CD4-positive, alpha-beta T cell treated with Interleukin-6 for 4 hours (primary cell): ENCODE results near the gene KRTAP11-1.

Source experiments
- DNase-seq: peaks from one replicate; pipeline ENCODE4 v3.0.0-alpha.2; 2020; ENCODE audit warnings: mixed read lengths

KRTAP11-1 gene, protein sequence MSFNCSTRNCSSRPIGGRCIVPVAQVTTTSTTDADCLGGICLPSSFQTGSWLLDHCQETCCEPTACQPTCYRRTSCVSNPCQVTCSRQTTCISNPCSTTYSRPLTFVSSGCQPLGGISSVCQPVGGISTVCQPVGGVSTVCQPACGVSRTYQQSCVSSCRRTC

GRCh38 chr21:30881480-30881879 lies at the start of gene KRTAP11-1:
TSS of gene KRTAP11-1 (minus strand) at chr21:30881580. CDS start at chr21:30881524, 56 bp downstream.
- no peak for DNase-seq

- no peak for DNase-seq
These were observed 42.8 kb upstream of the KRTAP11-1 start for GRCh38 chr21:30924146-30924700.

DNA sequence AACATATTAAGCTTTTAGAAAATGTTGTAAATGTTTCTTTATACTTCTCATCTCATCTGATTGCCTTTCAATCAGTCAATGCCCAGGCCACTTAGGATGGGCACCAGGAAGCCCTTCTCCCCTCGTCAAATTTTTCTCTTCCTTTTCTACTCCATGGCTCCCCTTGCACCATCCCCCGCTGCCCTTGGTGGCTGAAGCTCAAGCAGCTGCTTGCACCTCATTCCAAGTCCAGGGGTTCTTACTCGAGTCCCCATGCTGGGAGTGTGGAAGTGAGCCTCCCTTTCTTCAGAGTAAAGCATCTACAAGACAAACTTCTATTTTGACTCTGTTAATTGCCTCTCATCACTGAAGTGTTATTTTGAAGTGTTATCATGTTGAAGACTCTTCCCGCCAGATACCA lies 39.7 kb upstream of the KRTAP11-1 start:
- DNase-seq: no peak

- DNase-seq: no peak
These were observed 36.2 kb upstream of the KRTAP11-1 start for GRCh38 chr21:30917557-30917956.

- DNase-seq: no peak
These were observed 19.5 kb upstream of the KRTAP11-1 start for GRCh38 chr21:30900881-30901280.

- no peak for DNase-seq
These were observed 1.7 kb upstream of the KRTAP11-1 start for GRCh38 chr21:30882866-30883597.

- DNase-seq: no peak
These were observed 466 bp downstream of the KRTAP11-1 start for GRCh38 chr21:30880914-30881313.

DNA sequence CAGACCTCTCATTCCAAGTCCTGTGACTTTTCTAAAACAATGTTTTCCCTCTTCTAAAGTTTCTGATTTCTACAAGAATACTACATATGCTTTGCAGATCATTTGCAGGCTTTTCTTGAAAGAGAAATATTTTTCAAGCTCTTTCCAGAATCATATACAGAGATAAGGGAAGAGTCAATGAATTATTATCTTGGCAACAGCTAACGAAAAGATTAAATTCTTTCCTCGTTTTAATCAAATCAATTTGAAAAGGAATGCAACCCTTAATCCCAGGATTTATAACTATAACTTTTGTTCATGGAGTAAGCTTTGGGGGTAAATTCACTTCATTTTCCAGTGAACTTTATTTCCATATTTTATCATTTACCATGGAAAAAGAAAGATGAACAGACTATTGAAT lies 6.9 kb downstream of the KRTAP11-1 start:
- no peak for DNase-seq

- no peak for DNase-seq
These were observed 33.5 kb downstream of the KRTAP11-1 start for GRCh38 chr21:30847627-30848500.

- no peak for DNase-seq
These were observed 38.4 kb downstream of the KRTAP11-1 start for GRCh38 chr21:30842990-30843389.

DNA sequence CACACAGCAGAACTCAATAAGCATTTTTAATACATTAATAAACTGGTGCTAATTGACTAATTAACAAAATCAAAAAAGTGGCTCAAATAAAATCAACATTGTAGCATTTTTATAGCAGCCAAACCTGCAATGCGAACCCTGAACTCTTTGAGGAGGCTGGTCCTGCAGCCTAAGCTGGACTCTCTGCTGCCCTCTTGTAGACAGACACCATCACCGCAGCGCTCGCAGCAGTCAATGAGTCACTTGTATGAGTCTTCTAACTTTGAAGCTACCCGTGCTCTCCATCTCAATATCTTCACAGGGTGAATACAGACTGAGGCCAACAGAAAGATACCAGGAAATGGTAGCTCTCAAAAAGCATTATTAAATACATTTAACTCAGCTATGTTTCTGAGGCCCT lies 42.1 kb downstream of the KRTAP11-1 start:
- peak; percentile 3 for DNase-seq

- DNase-seq: no peak
These were observed 42.8 kb downstream of the KRTAP11-1 start for GRCh38 chr21:30838536-30838935.

GRCh38 chr21:30831194-30831765 lies 50.1 kb downstream of the KRTAP11-1 start:
- DNase-seq: peak; percentile 52
